DOHH2 (cell line): ENCODE measurements around the gene SLC48A1.

Experiments used
- H3F3A ChIP-seq: fragments of 200-600 bp; sonication (generic), shearing (Covaris generic); 2 replicates; pipeline ENCODE4 v1.6.0; 2016; ENCODE audit warnings: antibody characterized with exemption, mild to moderate bottlenecking; ENCODE audit not compliant: control insufficient read depth, insufficient read depth
- H3K27ac ChIP-seq: fragments of 200-600 bp; sonication (generic); 2 replicates; pipeline ENCODE4 v1.5.1; 2014; ENCODE audit warnings: low read depth, mild to moderate bottlenecking, low read length, moderate library complexity
- H3K27me3 ChIP-seq: fragments of 200-600 bp; sonication (generic); 2 replicates; pipeline ENCODE4 v1.6.1; 2014; ENCODE audit warnings: mild to moderate bottlenecking, low read length, mixed read lengths; ENCODE audit not compliant: control insufficient read depth
- H3K36me3 ChIP-seq: fragments of 200-600 bp; sonication (generic); 2 replicates; pipeline ENCODE4 v1.6.1; 2014; ENCODE audit warnings: mild to moderate bottlenecking, low read length, moderate library complexity, mixed read lengths; ENCODE audit not compliant: control insufficient read depth
- H3K4me1 ChIP-seq: fragments of 200-600 bp; sonication (generic); 2 replicates; pipeline ENCODE4 v1.6.1; 2014; ENCODE audit warnings: mild to moderate bottlenecking, low read length, mixed read lengths; ENCODE audit not compliant: control insufficient read depth
- H3K4me2 ChIP-seq: fragments of 200-600 bp; sonication (generic); 2 replicates; pipeline ENCODE4 v1.6.0; 2014; ENCODE audit warnings: mild to moderate bottlenecking, low read length, moderate library complexity
- H3K4me3 ChIP-seq: fragments of 200-600 bp; sonication (generic); 2 replicates; pipeline ENCODE4 v1.5.1; 2014; ENCODE audit warnings: mild to moderate bottlenecking, low read length, mixed read lengths
- H3K79me2 ChIP-seq: fragments of 200-600 bp; sonication (generic); 2 replicates; pipeline ENCODE4 v1.6.1; 2014; ENCODE audit warnings: mild to moderate bottlenecking, low read length, mixed read lengths; ENCODE audit not compliant: control insufficient read depth
- H3K9me2 ChIP-seq: fragments of 200-600 bp; sonication (generic); replicated peaks from 2 replicates; pipeline ENCODE4 v1.6.1; 2014; ENCODE audit warnings: mild to moderate bottlenecking, low read length, mixed read lengths; ENCODE audit not compliant: control insufficient read depth
- H3K9me3 ChIP-seq: fragments of 200-600 bp; sonication (generic); 2 replicates; pipeline ENCODE4 v1.6.1; 2014; ENCODE audit warnings: antibody characterized with exemption, low read length, mixed read lengths; ENCODE audit not compliant: control insufficient read depth, insufficient read depth
- H4K20me1 ChIP-seq: fragments of 200-600 bp; sonication (generic); 2 replicates; pipeline ENCODE4 v1.6.0; 2014; ENCODE audit warnings: low read depth, mild to moderate bottlenecking, antibody characterized with exemption, low read length, moderate library complexity; ENCODE audit not compliant: control insufficient read depth, insufficient read depth
- CTCF ChIP-seq: fragments of 200-600 bp; sonication (generic); IDR thresholded peaks from one replicate; pipeline ENCODE4 v1.5.1; 2014; ENCODE audit warnings: antibody characterized with exemption, mild to moderate bottlenecking, low read depth, low read length; ENCODE audit not compliant: poor library complexity, severe bottlenecking
- EZH2phosphoT487 ChIP-seq: fragments of 200-600 bp; sonication (generic); IDR thresholded peaks from 2 replicates; pipeline ENCODE4 v1.6.1; 2017; ENCODE audit warnings: borderline replicate concordance, mild to moderate bottlenecking, antibody characterized with exemption, low read length, moderate library complexity, mixed read lengths

Gene SLC48A1

GRCh38 chr12:47733142-47733541 lies 39.9 kb upstream of the SLC48A1 start:
- Histone ChIP-seq H3F3A (no peaks in the 10 kb centered on the region), H3K27ac (no peak overlapping the region), H3K9me3 (no peaks in the 10 kb centered on the region), H3K79me2 (no peaks in the 10 kb centered on the region), H3K36me3 (no peaks in the 10 kb centered on the region), H3K9me2 (no peaks in the 10 kb centered on the region), H3K4me3 (no peak overlapping the region), H4K20me1 (no peaks in the 10 kb centered on the region), H3K4me2 (no peak overlapping the region), H3K4me1 (no peaks in the 10 kb centered on the region), H3K27me3 (no peaks in the 10 kb centered on the region)
- TF ChIP-seq EZH2phosphoT487 (no peak), CTCF (no peak)

GRCh38 chr12:47734725-47735480 lies 38.1 kb upstream of the SLC48A1 start:
- Histone ChIP-seq H3K4me2 (no peak overlapping the region), H3K4me1 (peaks cover 13% of the 10 kb centered on the region), H3K4me3 (no peak overlapping the region), H4K20me1 (no peaks in the 10 kb centered on the region), H3K27ac (no peak overlapping the region), H3K9me2 (no peaks in the 10 kb centered on the region), H3K27me3 (no peaks in the 10 kb centered on the region), H3K79me2 (no peaks in the 10 kb centered on the region), H3F3A (no peaks in the 10 kb centered on the region), H3K36me3 (no peaks in the 10 kb centered on the region), H3K9me3 (no peaks in the 10 kb centered on the region)
- no peak for TF ChIP-seq CTCF
- TF ChIP-seq EZH2phosphoT487, result no peak

GRCh38 chr12:47735649-47736048 lies 37.4 kb upstream of the SLC48A1 start:
- H3K9me2 ChIP-seq, result no peaks in the 10 kb centered on the region
- H3K27ac ChIP-seq, result no peak overlapping the region
- H3K4me2 ChIP-seq, result no peak overlapping the region
- peaks cover 21% of the 10 kb centered on the region for H3K4me1 ChIP-seq
- no peaks in the 10 kb centered on the region for H3K27me3 ChIP-seq
- no peaks in the 10 kb centered on the region for H4K20me1 ChIP-seq
- TF ChIP-seq EZH2phosphoT487 (no peak), CTCF (no peak)
- H3K36me3 ChIP-seq, result no peaks in the 10 kb centered on the region
- no peaks in the 10 kb centered on the region for H3F3A ChIP-seq
- no peaks in the 10 kb centered on the region for H3K79me2 ChIP-seq
- no peaks in the 10 kb centered on the region for H3K9me3 ChIP-seq
- H3K4me3 ChIP-seq, result no peak overlapping the region
